ENCODE results near the gene DNAI4. TPM values are rescaled to one million over a fixed set of nuclear protein-coding genes. Genes with fewer than 3 reads are reported as not detected.

DNAI4 gene
- total and polyA plus RNA-seq, 2 of the 4 experiments (the other 2 are of a cell fraction) = 0.63 to 1.6 TPM

- Histone ChIP-seq H3K14ac (replicated peaks; ENCODE audit: low read depth, low read length) (no peak overlapping the region), H3K23ac (ENCODE audit: low read depth, low read length) (no peak overlapping the region), H2BK20ac (ENCODE audit: low read depth, low read length) (no peak overlapping the region), H3K4me3 (ENCODE audit: insufficient read depth, low read depth, low read length) (no peak overlapping the region), H2AK5ac (ENCODE audit: low read depth, low read length) (no peak overlapping the region), H3K4ac (ENCODE audit: low read depth, low read length) (no peak overlapping the region), H3K18ac (ENCODE audit: low read depth, low read length) (no peak overlapping the region), H3K36me3 (ENCODE audit: control insufficient read depth, insufficient read depth, low read length) (no peaks in the 10 kb centered on the region), H2BK15ac (ENCODE audit: low read depth, low read length) (no peak overlapping the region), H2AFZ (replicated peaks; ENCODE audit: low read length, poor library complexity) (no peak overlapping the region), H2BK5ac (ENCODE audit: low read depth, low read length, poor library complexity, severe bottlenecking) (no peak overlapping the region), H3K79me1 (ENCODE audit: low read depth in 1 of 2, low read length in 2 of 2) (no peaks in the 10 kb centered on the region), H4K91ac (ENCODE audit: insufficient read depth, low read depth, low read length) (no peak overlapping the region), H3K9me3 (ENCODE audit: control insufficient read depth, insufficient read depth, low read length) (no peaks in the 10 kb centered on the region), H2BK120ac (ENCODE audit: low read depth, low read length) (no peak overlapping the region), H3K27ac (ENCODE audit: insufficient read depth, low read length) (no peak overlapping the region), H3K4me1 (ENCODE audit: control insufficient read depth, insufficient read depth, low read length) (no peaks in the 10 kb centered on the region), H4K8ac (ENCODE audit: low read depth in 2 of 2, low read length in 2 of 2) (no peak overlapping the region), H3K9me1 (ENCODE audit: insufficient read depth, low read length) (no peaks in the 10 kb centered on the region), H3K4me2 (ENCODE audit: low read depth, low read length) (no peak overlapping the region), H3K27me3 (ENCODE audit: control insufficient read depth, insufficient read depth, low read length) (no peaks in the 10 kb centered on the region), H2AK9ac (replicated peaks; ENCODE audit: low read depth, low read length, poor library complexity) (no peak overlapping the region), H3K56ac (ENCODE audit: extremely low read depth, insufficient read depth, low read length) (no peak overlapping the region), H4K5ac (ENCODE audit: low read depth, low read length) (no peak overlapping the region), H4K20me1 (ENCODE audit: insufficient read depth, low read length) (no peaks in the 10 kb centered on the region), H3K9ac (ENCODE audit: low read depth, low read length) (no peak overlapping the region)
- BruUV-seq (replicated peaks) = no TSS peak
- dilution Hi-C loops (cut with HindIII; ENCODE audit: low sequenced_read_pairs, unreplicated experiment) = no loop called here
- DNase-seq = no peak
- ChIA-PET CTCF (no interaction called here), POLR2A (ENCODE audit: unreplicated experiment) (interaction anchor here (0.7 kb wide), 1 partner anchor 189 kb away, joined by 3 read pairs; no protein-coding TSS in a partner anchor)
- in situ Hi-C loops (cut with MboI; ENCODE audit: low sequenced_read_pairs) = no loop called here
- ATAC-seq (ENCODE audit: low read depth) = no peak
- intact Hi-C loops (cut with micrococcal nuclease) = no loop called here
- WGBS, 2 experiments (ENCODE audit: extremely low coverage in 2 of 2, insufficient read length in 1 of 2) = no CpG with 5 or more reads among the region's 6 CpGs
- no peak for TF ChIP-seq FOS (IDR thresholded peaks at IDR 0.05; ENCODE audit: low read depth, low read length)
- no peak for TF ChIP-seq MAFK (IDR thresholded peaks at IDR 0.05; ENCODE audit: low read depth, low read length)
- TF ChIP-seq CHD1 (IDR thresholded peaks at IDR 0.05; ENCODE audit: low read depth, low read length) = no peak
- TF ChIP-seq CTCF (conservative IDR thresholded peaks at IDR 0.05; ENCODE audit: low read depth, low read length) = no peak
Measured at GRCh38 chr1:66788231-66788939, 136.3 kb downstream of the DNAI4 start.

Measured in IMR-90 (cell line).